Neuronal stem cell (in vitro differentiated cells): ENCODE results near the gene DYNLT3.

Experiments used
- DNase-seq: peaks from one replicate; pipeline ENCODE4 v3.0.0-alpha.2; 2013; ENCODE audit warnings: low spot score
- H2AFZ ChIP-seq: one replicate; pipeline ENCODE4 v1.6.1; 2013; ENCODE audit warnings: mild to moderate bottlenecking, low read length, inconsistent platforms
- H2AK5ac ChIP-seq: 2 replicates; pipeline ENCODE4 v1.6.1; 2013; ENCODE audit warnings: low read depth, mild to moderate bottlenecking, inconsistent platforms, low read length, moderate library complexity, mixed read lengths
- H2BK120ac ChIP-seq: 2 replicates; pipeline ENCODE4 v1.6.1; 2013; ENCODE audit warnings: low read depth, mild to moderate bottlenecking, inconsistent platforms, low read length, moderate library complexity, mixed read lengths
- H2BK12ac ChIP-seq: one replicate; pipeline ENCODE4 v1.6.1; 2013; ENCODE audit warnings: low read length, inconsistent platforms
- H2BK15ac ChIP-seq: 2 replicates; pipeline ENCODE4 v1.6.1; 2013; ENCODE audit warnings: mild to moderate bottlenecking, low read length, inconsistent platforms, mixed read lengths
- H2BK5ac ChIP-seq: one replicate; pipeline ENCODE4 v1.6.1; 2013; ENCODE audit warnings: inconsistent platforms, mild to moderate bottlenecking, low read length, moderate library complexity
- H3K14ac ChIP-seq: one replicate; pipeline ENCODE4 v1.6.1; 2013; ENCODE audit warnings: low read length, inconsistent platforms
- H3K18ac ChIP-seq: 2 replicates; pipeline ENCODE4 v1.6.1; 2013; ENCODE audit warnings: low read length, inconsistent platforms
- H3K23ac ChIP-seq: 2 replicates; pipeline ENCODE4 v1.6.1; 2013; ENCODE audit warnings: low read depth, mild to moderate bottlenecking, mixed read lengths, low read length, inconsistent platforms; ENCODE audit not compliant: poor library complexity
- H3K27ac ChIP-seq: replicated peaks from 3 replicates; pipeline ENCODE4 v1.5.1; 2013; ENCODE audit warnings: low read length, inconsistent platforms
- H3K27me3 ChIP-seq, 3 experiments: 2 replicates each; pipeline ENCODE4 v1.6.1; 2013; ENCODE audit warnings: low read length in 3 of 3, mild to moderate bottlenecking in 2 of 3, inconsistent platforms in 1 of 3, low read depth in 1 of 3, mixed read lengths in 1 of 3, moderate library complexity in 1 of 3; ENCODE audit not compliant: control insufficient read depth in 3 of 3, insufficient read depth in 3 of 3
- H3K36me3 ChIP-seq, 2 donors: replicated peaks in 1 of 2; 2 replicates each; pipeline ENCODE4 v1.6.1; 2013; ENCODE audit warnings: low read length in 2 of 2; ENCODE audit not compliant: control insufficient read depth in 2 of 2, insufficient read depth in 2 of 2
- H3K4ac ChIP-seq: 2 replicates; pipeline ENCODE4 v1.6.1; 2013; ENCODE audit warnings: inconsistent platforms, mild to moderate bottlenecking, low read length, moderate library complexity
- H3K4me1 ChIP-seq, 2 donors: 1 replicate in 1 of 2; 2 replicates in 1 of 2; pipeline ENCODE4 v1.6.1; 2013; ENCODE audit warnings: low read length in 2 of 2, low read depth in 1 of 2; ENCODE audit not compliant: control insufficient read depth in 2 of 2, insufficient read depth in 1 of 2
- H3K4me2 ChIP-seq: one replicate; pipeline ENCODE4 v1.6.1; 2013; ENCODE audit warnings: mild to moderate bottlenecking, low read length, inconsistent platforms; ENCODE audit not compliant: insufficient read depth, poor library complexity, severe bottlenecking
- H3K4me3 ChIP-seq, 2 donors: 2 replicates each; pipeline ENCODE4 v1.5.1; 2013; ENCODE audit warnings: low read length in 2 of 2, mild to moderate bottlenecking in 2 of 2, inconsistent platforms in 1 of 2, moderate library complexity in 1 of 2
- H3K79me1 ChIP-seq: one replicate; pipeline ENCODE4 v1.6.1; 2013; ENCODE audit warnings: low read depth, mild to moderate bottlenecking, inconsistent platforms, low read length, moderate library complexity
- H3K9ac ChIP-seq: one replicate; pipeline ENCODE4 v1.6.1; 2013; ENCODE audit warnings: mild to moderate bottlenecking, low read depth, low read length, inconsistent platforms; ENCODE audit not compliant: poor library complexity
- H3K9me3 ChIP-seq, 2 donors: replicated peaks in 1 of 2; 2 replicates each; pipeline versions ENCODE3 to v1.6.1; 2013; ENCODE audit warnings: low read length in 2 of 2, mild to moderate bottlenecking in 2 of 2, inconsistent platforms in 1 of 2, low read depth in 1 of 2, mixed read lengths in 1 of 2, moderate library complexity in 1 of 2; ENCODE audit not compliant: control insufficient read depth in 2 of 2, insufficient read depth in 1 of 2
- H4K8ac ChIP-seq: one replicate; pipeline ENCODE4 v1.6.1; 2013; ENCODE audit warnings: low read depth, mild to moderate bottlenecking, inconsistent platforms, low read length, moderate library complexity
- H4K91ac ChIP-seq: one replicate; pipeline ENCODE4 v1.6.1; 2013; ENCODE audit warnings: low read length, low read depth, mild to moderate bottlenecking, inconsistent platforms; ENCODE audit not compliant: poor library complexity
- WGBS, 2 donors: extraction: QIAGEN DNeasy Blood & Tissue Kit; methylation state at CpG; one replicate each; pipeline ENCODE4 v1.1.7; 2013; ENCODE audit warnings: missing lambda C conversion rate in 2 of 2, mixed read lengths in 1 of 2; ENCODE audit not compliant: insufficient read length in 2 of 2, insufficient replicate concordance in 1 of 2; ENCODE audit errors: extremely low coverage in 2 of 2; 5-methylcytosine and 5-hydroxymethylcytosine counted together

The DYNLT3 gene

GRCh38 chrX:37834937-37835336 is 12.4 kb downstream of the DYNLT3 start:
- H2BK5ac ChIP-seq, result no peak overlapping the region
- no peak overlapping the region for H4K8ac ChIP-seq

GRCh38 chrX:37830371-37830770 is 17.0 kb downstream of the DYNLT3 start:
- Histone ChIP-seq H3K4me2 (no peak overlapping the region), H3K23ac (no peak overlapping the region), H3K27ac (no peak overlapping the region), H3K36me3 (no peaks in the 10 kb centered on the region), H2AFZ (no peak overlapping the region), H4K8ac (no peak overlapping the region), H3K9ac (no peak overlapping the region), H3K4me3 (no peak overlapping the region), H3K18ac (no peak overlapping the region), H2BK5ac (no peak overlapping the region), H3K4ac (no peak overlapping the region), H3K9me3 (no peaks in the 10 kb centered on the region), H2BK15ac (no peak overlapping the region), H3K14ac (no peak overlapping the region), H4K91ac (no peak overlapping the region), H2BK120ac (no peak overlapping the region), H3K4me1 (no peaks in the 10 kb centered on the region), H3K27me3 (no peaks in the 10 kb centered on the region), H3K79me1 (no peaks in the 10 kb centered on the region), H2AK5ac (no peak overlapping the region), H2BK12ac (no peak overlapping the region)
- no CpG with 5 or more reads among the region's 1 CpG for WGBS, 2 donors
- DNase-seq, result no peak

More at GRCh38 chrX:37834937-37835336, 12.4 kb downstream of the DYNLT3 start:
- Histone ChIP-seq H3K18ac (no peak overlapping the region), H2AFZ (no peak overlapping the region), H3K4me1 (no peaks in the 10 kb centered on the region), H2BK120ac (no peak overlapping the region), H4K91ac (no peak overlapping the region), H3K4me2 (no peak overlapping the region), H3K36me3 (no peaks in the 10 kb centered on the region), H3K79me1 (no peaks in the 10 kb centered on the region), H2BK15ac (no peak overlapping the region), H3K27me3 (no peaks in the 10 kb centered on the region), H3K9ac (no peak overlapping the region), H3K23ac (no peak overlapping the region), H2BK12ac (no peak overlapping the region), H3K9me3 (no peaks in the 10 kb centered on the region), H3K27ac (no peak overlapping the region), H3K14ac (no peak overlapping the region), H3K4me3 (no peak overlapping the region), H3K4ac (no peak overlapping the region), H2AK5ac (no peak overlapping the region)
- DNase-seq, result no peak
- WGBS, 2 donors, result no CpG with 5 or more reads among the region's 4 CpGs

GRCh38 chrX:37829721-37830120 is 17.6 kb downstream of the DYNLT3 start:
- DNase-seq, result no peak
- Histone ChIP-seq H3K27me3 (no peaks in the 10 kb centered on the region), H2BK12ac (no peak overlapping the region), H3K79me1 (no peaks in the 10 kb centered on the region), H3K36me3 (no peaks in the 10 kb centered on the region), H4K8ac (no peak overlapping the region), H2BK120ac (no peak overlapping the region), H3K4me3 (no peak overlapping the region), H3K9me3 (no peaks in the 10 kb centered on the region), H3K23ac (no peak overlapping the region), H3K27ac (no peak overlapping the region), H4K91ac (no peak overlapping the region), H3K9ac (no peak overlapping the region), H2BK5ac (no peak overlapping the region), H2AFZ (no peak overlapping the region), H3K4me2 (no peak overlapping the region), H2AK5ac (no peak overlapping the region), H3K18ac (no peak overlapping the region), H3K4ac (no peak overlapping the region), H3K14ac (no peak overlapping the region), H2BK15ac (no peak overlapping the region), H3K4me1 (no peaks in the 10 kb centered on the region)
- WGBS, 2 donors, result no CpG with 5 or more reads among the region's 1 CpG

GRCh38 chrX:37825215-37825842 is 22.0 kb downstream of the DYNLT3 start:
- no CpG with 5 or more reads among the region's 3 CpGs for WGBS, 2 donors
- Histone ChIP-seq H3K27me3 (no peaks in the 10 kb centered on the region), H3K23ac (no peak overlapping the region), H3K4me2 (no peak overlapping the region), H3K18ac (no peak overlapping the region), H2BK15ac (no peak overlapping the region), H3K14ac (no peak overlapping the region), H3K4ac (no peak overlapping the region), H2BK120ac (no peak overlapping the region), H4K91ac (no peak overlapping the region), H3K9ac (no peak overlapping the region), H2AFZ (no peak overlapping the region), H4K8ac (no peak overlapping the region), H2BK5ac (no peak overlapping the region), H3K4me1 (no peaks in the 10 kb centered on the region), H3K79me1 (no peaks in the 10 kb centered on the region), H2AK5ac (no peak overlapping the region), H2BK12ac (no peak overlapping the region), H3K4me3 (no peak overlapping the region), H3K27ac (no peak overlapping the region), H3K36me3 (no peaks in the 10 kb centered on the region), H3K9me3 (no peaks in the 10 kb centered on the region)
- peak; percentile 6 for DNase-seq
